Uterus (tissue), 2 donors: ENCODE data around the gene TNFAIP2.

ENCODE experiments used
- POLR2A ChIP-seq, 2 donors: fragments of 450-650 bp; IDR thresholded peaks; one replicate each; pipeline ENCODE4 v1.6.1; 2016; ENCODE audit warnings: antibody characterized with exemption in 2 of 2, mild to moderate bottlenecking in 1 of 2, moderate library complexity in 1 of 2
- TF ChIP-seq, protein P1 (sequence below), 4 experiments: fragments of 200-600 bp in 2 of 4; fragments of 450-650 bp in 2 of 4; sonication (generic) in 2 of 4; IDR thresholded peaks; one replicate each; pipeline ENCODE4 v1.5.1; 2016 to 2019; ENCODE audit warnings: antibody characterized with exemption in 4 of 4, mild to moderate bottlenecking in 2 of 4, moderate library complexity in 1 of 4

- TF ChIP-seq, protein P1, sequence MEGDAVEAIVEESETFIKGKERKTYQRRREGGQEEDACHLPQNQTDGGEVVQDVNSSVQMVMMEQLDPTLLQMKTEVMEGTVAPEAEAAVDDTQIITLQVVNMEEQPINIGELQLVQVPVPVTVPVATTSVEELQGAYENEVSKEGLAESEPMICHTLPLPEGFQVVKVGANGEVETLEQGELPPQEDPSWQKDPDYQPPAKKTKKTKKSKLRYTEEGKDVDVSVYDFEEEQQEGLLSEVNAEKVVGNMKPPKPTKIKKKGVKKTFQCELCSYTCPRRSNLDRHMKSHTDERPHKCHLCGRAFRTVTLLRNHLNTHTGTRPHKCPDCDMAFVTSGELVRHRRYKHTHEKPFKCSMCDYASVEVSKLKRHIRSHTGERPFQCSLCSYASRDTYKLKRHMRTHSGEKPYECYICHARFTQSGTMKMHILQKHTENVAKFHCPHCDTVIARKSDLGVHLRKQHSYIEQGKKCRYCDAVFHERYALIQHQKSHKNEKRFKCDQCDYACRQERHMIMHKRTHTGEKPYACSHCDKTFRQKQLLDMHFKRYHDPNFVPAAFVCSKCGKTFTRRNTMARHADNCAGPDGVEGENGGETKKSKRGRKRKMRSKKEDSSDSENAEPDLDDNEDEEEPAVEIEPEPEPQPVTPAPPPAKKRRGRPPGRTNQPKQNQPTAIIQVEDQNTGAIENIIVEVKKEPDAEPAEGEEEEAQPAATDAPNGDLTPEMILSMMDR (IDR thresholded peaks at IDR 0.05): no peak
- TF ChIP-seq POLR2A (IDR thresholded peaks at IDR 0.05): no peak
These were observed 15.8 kb upstream of the TNFAIP2 start for GRCh38 chr14:103107455-103107854.
